Loucy (cell line): ENCODE measurements around the gene CDC42BPA.

Experiments
- H2AFZ ChIP-seq: fragments of 200-600 bp; sonication (generic); 2 replicates; pipeline ENCODE4 v1.6.0; 2016; ENCODE audit warnings: antibody characterized with exemption, mild to moderate bottlenecking, low read length, moderate library complexity
- H3F3A ChIP-seq: fragments of 200-600 bp; 2 replicates; pipeline ENCODE4 v1.6.0; 2016; ENCODE audit warnings: antibody characterized with exemption, low read depth, mild to moderate bottlenecking
- H3K27me3 ChIP-seq: fragments of 200-600 bp; sonication (generic); 2 replicates; pipeline ENCODE4 v1.6.1; 2014; ENCODE audit warnings: low read length, mild to moderate bottlenecking; ENCODE audit not compliant: insufficient read depth, poor library complexity, severe bottlenecking
- H3K36me3 ChIP-seq: fragments of 200-600 bp; sonication (generic); 2 replicates; pipeline ENCODE4 v1.6.1; 2016; ENCODE audit warnings: low read length; ENCODE audit not compliant: insufficient read depth
- H3K4me1 ChIP-seq: fragments of 200-600 bp; sonication (generic); 2 replicates; pipeline ENCODE4 v1.5.1; 2014; ENCODE audit warnings: low read length, mild to moderate bottlenecking; ENCODE audit not compliant: insufficient read depth, poor library complexity, severe bottlenecking
- H3K4me2 ChIP-seq: fragments of 200-600 bp; sonication (generic); 2 replicates; pipeline ENCODE4 v1.6.0; 2014; ENCODE audit warnings: antibody characterized with exemption, low read length, low read depth, mild to moderate bottlenecking; ENCODE audit not compliant: poor library complexity, severe bottlenecking
- H3K4me3 ChIP-seq: fragments of 200-600 bp; sonication (generic); 2 replicates; pipeline ENCODE4 v1.5.1; 2014; ENCODE audit warnings: low read length, mild to moderate bottlenecking, mixed read lengths; ENCODE audit not compliant: poor library complexity, severe bottlenecking
- H3K79me2 ChIP-seq: fragments of 200-600 bp; sonication (generic); 2 replicates; pipeline ENCODE4 v1.6.1; 2014; ENCODE audit warnings: low read length; ENCODE audit not compliant: insufficient read depth
- H3K9ac ChIP-seq: fragments of 200-600 bp; sonication (generic); 2 replicates; pipeline ENCODE4 v1.6.0; 2014; ENCODE audit warnings: mild to moderate bottlenecking, low read depth, low read length, moderate library complexity; ENCODE audit not compliant: poor library complexity, severe bottlenecking
- H3K9me2 ChIP-seq: fragments of 200-600 bp; sonication (generic); replicated peaks from 2 replicates; pipeline ENCODE4 v1.6.1; 2016; ENCODE audit warnings: low read depth, low read length, mixed read lengths
- H3K9me3 ChIP-seq: fragments of 200-600 bp; sonication (generic); 2 replicates; pipeline ENCODE4 v1.6.1; 2014; ENCODE audit warnings: mild to moderate bottlenecking, antibody characterized with exemption, low read length, low read depth; ENCODE audit not compliant: insufficient read depth
- H4K20me1 ChIP-seq: fragments of 200-600 bp; sonication (generic); 2 replicates; pipeline ENCODE4 v1.6.0; 2014; ENCODE audit warnings: antibody characterized with exemption, low read length, mild to moderate bottlenecking; ENCODE audit not compliant: insufficient read depth, poor library complexity, severe bottlenecking
- EZH2phosphoT487 ChIP-seq: fragments of 200-600 bp; IDR thresholded peaks from 2 replicates; pipeline ENCODE4 v1.6.1; 2018; ENCODE audit warnings: antibody characterized with exemption, mild to moderate bottlenecking, moderate library complexity, borderline replicate concordance
- TF ChIP-seq, protein P1 (sequence below): fragments of 200-600 bp; sonication (generic); conservative IDR thresholded peaks from 2 replicates; pipeline ENCODE4 v1.5.1; 2014; ENCODE audit warnings: mild to moderate bottlenecking, antibody characterized with exemption, low read length

CDC42BPA gene

DNA sequence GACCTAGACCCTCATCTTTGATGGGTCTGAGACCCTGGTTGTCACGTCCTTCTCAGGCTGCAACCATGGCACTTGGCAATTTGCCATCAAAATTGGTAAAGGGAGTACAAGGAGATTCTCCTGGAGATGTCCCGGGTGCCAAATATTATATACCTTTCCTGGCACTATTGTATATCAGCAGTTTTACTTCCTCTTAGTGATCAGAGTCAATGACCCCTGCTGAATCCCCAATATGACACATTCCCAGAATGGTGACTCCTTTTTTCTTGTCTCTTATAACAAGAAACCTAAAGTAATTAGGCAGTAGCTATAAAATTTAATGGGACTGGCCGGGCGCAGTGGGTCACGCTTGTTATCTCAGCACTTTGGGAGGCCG lies 39.6 kb upstream of the CDC42BPA start:
- no peak overlapping the region for H3K4me2 ChIP-seq

DNA sequence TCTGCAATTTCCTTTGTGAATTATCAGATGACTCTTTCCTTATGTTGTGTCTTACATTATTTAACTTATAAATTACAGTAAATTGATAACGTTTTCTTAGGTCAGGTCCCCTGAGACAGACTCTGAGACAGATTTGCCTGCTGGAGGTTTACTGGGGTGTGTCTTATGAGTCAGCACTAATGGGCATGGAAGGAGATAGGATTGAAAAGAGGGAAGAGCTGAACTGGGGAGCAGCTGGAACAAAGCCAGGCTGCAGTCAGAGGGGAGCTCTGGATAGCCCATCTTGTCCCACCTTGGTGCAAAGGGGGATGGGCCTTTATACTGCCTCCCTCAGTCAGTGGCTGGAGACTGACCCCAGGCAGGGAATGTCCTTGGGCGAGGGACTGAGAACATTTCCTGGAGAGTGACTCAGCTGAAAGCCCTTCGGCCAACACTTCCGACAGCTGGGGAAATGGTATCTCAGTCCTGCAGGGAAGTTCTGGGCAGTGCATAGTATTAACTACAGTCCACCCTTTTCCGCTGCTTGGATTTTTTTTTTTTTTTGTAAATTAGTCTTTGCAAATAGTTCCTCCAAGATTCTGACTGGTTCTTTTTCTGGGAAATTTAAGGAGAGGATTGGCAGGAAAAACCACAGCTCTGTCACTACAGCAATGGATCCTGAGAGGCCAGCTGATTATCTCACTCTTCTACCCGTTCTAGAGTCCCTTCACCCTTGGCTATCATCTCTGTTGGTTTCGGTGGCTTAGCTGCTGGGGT lies 39.1 kb upstream of the CDC42BPA start:
- Histone ChIP-seq H3K9ac (no peak overlapping the region), H4K20me1 (no peaks in the 10 kb centered on the region), H3K36me3 (no peaks in the 10 kb centered on the region), H3K4me3 (no peak overlapping the region), H3K4me1 (no peaks in the 10 kb centered on the region), H3K9me2 (no peaks in the 10 kb centered on the region), H3K79me2 (no peaks in the 10 kb centered on the region), H3F3A (no peaks in the 10 kb centered on the region), H3K4me2 (no peak overlapping the region), H3K9me3 (peaks cover 4% of the 10 kb centered on the region; the same call in 1 of the 2 replicates), H2AFZ (no peak overlapping the region), H3K27me3 (no peaks in the 10 kb centered on the region)
- no peak for TF ChIP-seq EZH2phosphoT487
- TF ChIP-seq, protein P1, sequence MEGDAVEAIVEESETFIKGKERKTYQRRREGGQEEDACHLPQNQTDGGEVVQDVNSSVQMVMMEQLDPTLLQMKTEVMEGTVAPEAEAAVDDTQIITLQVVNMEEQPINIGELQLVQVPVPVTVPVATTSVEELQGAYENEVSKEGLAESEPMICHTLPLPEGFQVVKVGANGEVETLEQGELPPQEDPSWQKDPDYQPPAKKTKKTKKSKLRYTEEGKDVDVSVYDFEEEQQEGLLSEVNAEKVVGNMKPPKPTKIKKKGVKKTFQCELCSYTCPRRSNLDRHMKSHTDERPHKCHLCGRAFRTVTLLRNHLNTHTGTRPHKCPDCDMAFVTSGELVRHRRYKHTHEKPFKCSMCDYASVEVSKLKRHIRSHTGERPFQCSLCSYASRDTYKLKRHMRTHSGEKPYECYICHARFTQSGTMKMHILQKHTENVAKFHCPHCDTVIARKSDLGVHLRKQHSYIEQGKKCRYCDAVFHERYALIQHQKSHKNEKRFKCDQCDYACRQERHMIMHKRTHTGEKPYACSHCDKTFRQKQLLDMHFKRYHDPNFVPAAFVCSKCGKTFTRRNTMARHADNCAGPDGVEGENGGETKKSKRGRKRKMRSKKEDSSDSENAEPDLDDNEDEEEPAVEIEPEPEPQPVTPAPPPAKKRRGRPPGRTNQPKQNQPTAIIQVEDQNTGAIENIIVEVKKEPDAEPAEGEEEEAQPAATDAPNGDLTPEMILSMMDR: no peak

More for the DNA sequence above, 39.6 kb upstream of the CDC42BPA start:
- H3K4me1 ChIP-seq: no peaks in the 10 kb centered on the region
- H3F3A ChIP-seq: no peaks in the 10 kb centered on the region
- no peak overlapping the region for H3K9ac ChIP-seq
- H3K27me3 ChIP-seq: no peaks in the 10 kb centered on the region
- no peak overlapping the region for H3K4me3 ChIP-seq
- no peaks in the 10 kb centered on the region for H4K20me1 ChIP-seq
- H2AFZ ChIP-seq: no peak overlapping the region
- H3K36me3 ChIP-seq: no peaks in the 10 kb centered on the region
- H3K9me3 ChIP-seq: peaks cover 4% of the 10 kb centered on the region; the same call in 1 of the 2 replicates
- no peaks in the 10 kb centered on the region for H3K79me2 ChIP-seq
- TF ChIP-seq, protein P1: no peak
- no peak for TF ChIP-seq EZH2phosphoT487
- H3K9me2 ChIP-seq: no peaks in the 10 kb centered on the region

DNA sequence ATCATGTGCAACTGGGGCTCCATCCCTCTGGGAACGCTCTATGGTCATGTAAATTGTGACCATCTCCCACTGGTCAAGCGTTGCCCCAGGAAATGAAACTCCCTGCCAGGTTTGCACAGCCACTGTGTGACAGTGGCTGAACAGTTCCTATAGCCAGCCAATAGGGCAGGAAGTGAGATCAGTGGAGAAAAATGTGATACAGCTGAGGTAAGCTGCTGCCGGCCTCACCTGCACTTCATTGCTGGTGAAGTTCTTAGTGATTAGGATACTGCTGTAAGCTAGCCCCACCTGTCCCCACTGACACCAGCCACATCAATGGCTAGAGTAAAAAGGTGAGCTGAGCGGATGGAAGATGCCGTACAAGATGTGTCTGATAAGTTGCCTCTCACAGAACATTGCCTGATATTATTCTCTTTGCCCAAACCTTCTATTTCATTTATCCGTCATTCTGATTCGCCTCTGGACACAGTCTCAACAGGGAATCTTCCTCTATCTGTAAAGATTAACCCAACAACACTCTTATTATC lies 38.4 kb upstream of the CDC42BPA start:
- Histone ChIP-seq H3F3A (no peaks in the 10 kb centered on the region), H3K4me1 (no peaks in the 10 kb centered on the region), H3K4me2 (no peak overlapping the region), H3K4me3 (no peak overlapping the region), H3K9ac (no peak overlapping the region), H3K36me3 (no peaks in the 10 kb centered on the region), H4K20me1 (no peaks in the 10 kb centered on the region), H3K9me2 (no peaks in the 10 kb centered on the region), H3K9me3 (peaks cover 4% of the 10 kb centered on the region; the same call in 1 of the 2 replicates), H3K79me2 (no peaks in the 10 kb centered on the region), H2AFZ (no peak overlapping the region), H3K27me3 (no peaks in the 10 kb centered on the region)
- TF ChIP-seq, protein P1: no peak
- no peak for TF ChIP-seq EZH2phosphoT487
